ENCODE data around the gene CDK5RAP3.

Gene CDK5RAP3

GRCh38 chr17:47946929-47947397 lies 23.9 kb upstream of the CDK5RAP3 start (continued):
- TF ChIP-seq ZBTB48 (tag by site-specific recombination; IDR thresholded peaks at IDR 0.05) (no peak), HOXC10 (CRISPR knock-in tag; IDR thresholded peaks at IDR 0.05) (no peak), TSHZ1 (tag by site-specific recombination; IDR thresholded peaks at IDR 0.05; ENCODE audit: borderline replicate concordance) (0 out of 2 replicates have a peak, but pooled peaks have one; percentile 26), ZNF555 (tag by site-specific recombination; conservative IDR thresholded peaks at IDR 0.05) (no peak), ZNF629 (tag by site-specific recombination; IDR thresholded peaks at IDR 0.05) (0 out of 2 replicates have a peak, but pooled peaks have one; percentile 10), ZNF366 (tag by site-specific recombination; conservative IDR thresholded peaks at IDR 0.05) (peak; percentile 49; the same call in 1 of the 2 replicates), ZSCAN23 (tag by site-specific recombination; IDR thresholded peaks at IDR 0.05) (no peak), ZBTB6 (tag by site-specific recombination; IDR thresholded peaks at IDR 0.05) (peak; percentile 55; the same call in 1 of the 2 replicates), ZNF654 (tag by site-specific recombination; IDR thresholded peaks at IDR 0.05; ENCODE audit: low read depth) (peak; percentile 10; the same call in 1 of the 2 replicates), ZNF600 (tag by site-specific recombination; IDR thresholded peaks at IDR 0.05) (peak; percentile 52; the same call in 1 of the 2 replicates), ZBTB26 (tag by site-specific recombination; optimal IDR thresholded peaks at IDR 0.05) (no peak), KLF7 (tag by site-specific recombination; IDR thresholded peaks at IDR 0.05; ENCODE audit: borderline replicate concordance) (no peak), ZBTB8A (tag by site-specific recombination; IDR thresholded peaks at IDR 0.05) (no peak)

- ChIA-PET POLR2A (interaction anchor here (0.5 to 4.0 kb wide), 5 partner anchors 18 to 688 kb away, joined by 3 to 24 read pairs (median 6); partner anchors contain the start of gene CDK5RAP3), CTCF (interaction anchor here (0.6 to 22.4 kb wide), 21 partner anchors 8 to 1757 kb away, joined by 3 to 592 read pairs (median 7); partner anchors contain the start of genes CDK5RAP3, PNPO, PRR15L and SCRN2)
- Histone ChIP-seq H3K4me1 (ENCODE audit: control insufficient read depth, insufficient read depth, low read length) (no peaks in the 10 kb centered on the region), H3K27ac (ENCODE audit: extremely low read depth, low read depth, low read length) (no peak overlapping the region), H3K9me3 (ENCODE audit: control insufficient read depth, insufficient read depth, low read depth, low read length) (no peaks in the 10 kb centered on the region), H3K36me3 (ENCODE audit: control insufficient read depth in 2 of 2, insufficient read depth in 1 of 2, low read length in 2 of 2) (peaks cover 6 to 78% of the 10 kb centered on the region in 2 experiments; a peak in 2 of 3 replicates), H3K4me3 (ENCODE audit: low read depth, low read length) (no peak overlapping the region)
- TF ChIP-seq ZBTB49 (tag by site-specific recombination; IDR thresholded peaks at IDR 0.05; ENCODE audit: low read depth) (no peak), SCRT2 (tag by site-specific recombination; IDR thresholded peaks at IDR 0.05) (peak; percentile 75), ZBTB8A (tag by site-specific recombination; IDR thresholded peaks at IDR 0.05) (0 out of 2 replicates have a peak, but pooled peaks have one; percentile 14), ZBTB7A (tag by site-specific recombination; IDR thresholded peaks at IDR 0.05; ENCODE audit: low read depth) (0 out of 2 replicates have a peak, but pooled peaks have one; percentile 47), ZNF335 (tag by site-specific recombination; conservative IDR thresholded peaks at IDR 0.05) (peak; percentile 81), ZNF654 (tag by site-specific recombination; IDR thresholded peaks at IDR 0.05; ENCODE audit: low read depth) (no peak)
These were observed 22.2 kb upstream of the CDK5RAP3 start for GRCh38 chr17:47948706-47949196.
